Hepatocyte (in vitro differentiated cells): Measurements from ENCODE around the gene NADK.

Source experiments
- CTCF ChIP-seq: fragments of 200-600 bp; sonication (generic); IDR thresholded peaks from 2 replicates; pipeline ENCODE4 v1.5.1; 2016; ENCODE audit warnings: antibody characterized with exemption, mild to moderate bottlenecking; ENCODE audit not compliant: poor library complexity
- EZH2 ChIP-seq: fragments of 200-600 bp; sonication (generic); IDR thresholded peaks from 2 replicates; pipeline ENCODE4 v1.6.1; 2016; ENCODE audit warnings: antibody characterized with exemption, mild to moderate bottlenecking, borderline replicate concordance
- EZH2phosphoT487 ChIP-seq: fragments of 200-600 bp; sonication (generic); IDR thresholded peaks from one replicate; pipeline ENCODE4 v1.6.1; 2018; ENCODE audit warnings: antibody characterized with exemption, mild to moderate bottlenecking, low read depth, moderate library complexity; ENCODE audit not compliant: unreplicated experiment, severe bottlenecking

DNA sequence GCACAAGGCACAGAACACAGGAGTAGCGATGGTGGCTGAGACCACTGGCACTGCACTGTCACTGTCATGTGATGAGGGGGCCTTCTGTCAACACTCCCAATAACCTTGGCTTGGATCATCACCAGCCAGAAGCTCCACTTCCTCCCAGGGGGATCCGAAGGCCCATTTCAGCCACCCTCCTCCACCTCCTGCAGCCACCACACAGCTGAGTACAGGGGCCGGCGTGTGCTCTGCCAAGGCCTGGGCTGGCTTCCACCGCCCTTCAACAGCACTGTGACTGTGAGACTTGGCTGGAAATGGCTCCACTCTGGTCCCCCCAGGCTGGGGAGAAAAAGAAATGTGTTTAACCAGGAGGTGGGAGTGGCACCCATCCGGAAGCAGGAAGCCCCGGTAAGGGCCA lies 9.9 kb upstream of the NADK start:
- TF ChIP-seq CTCF, result no peak
- TF ChIP-seq EZH2phosphoT487, result no peak
- no peak for TF ChIP-seq EZH2
